ENCODE measurements around the gene CT83. TPM values are rescaled to one million over a fixed set of nuclear protein-coding genes. Genes with fewer than 3 reads are reported as not detected.

Gene CT83
- total and polyA plus RNA-seq, 2 of the 8 experiments (the other 6 are each of a cell fraction or from before 2014, with no cell fraction given): not detected

- H3K56ac ChIP-seq (replicated peaks; ENCODE audit: insufficient read length, low read depth, low read length): no peak overlapping the region
- no peak overlapping the region for H3K4me3 ChIP-seq (ENCODE audit: extremely low read depth in 1 of 4, insufficient read depth in 2 of 4, low read depth in 3 of 4, low read length in 4 of 4)
- no peaks in the 10 kb centered on the region for H3K23me2 ChIP-seq (ENCODE audit: low read depth, low read length)
- no peak overlapping the region for H3K18ac ChIP-seq (ENCODE audit: extremely low read depth, low read length)
- H3K23ac ChIP-seq (ENCODE audit: insufficient read length): no peak overlapping the region
- H4K20me1 ChIP-seq (replicated peaks in 1 of 2; ENCODE audit: control insufficient read depth in 1 of 2, insufficient read depth in 2 of 2, low read length in 2 of 2): no peaks in the 10 kb centered on the region
- no peak overlapping the region for H4K8ac ChIP-seq (ENCODE audit: extremely low read depth, insufficient read depth, low read length)
- no peak overlapping the region for H3K14ac ChIP-seq (ENCODE audit: insufficient read length)
- FAIRE-seq: no peak
- no peak overlapping the region for H2BK120ac ChIP-seq (replicated peaks; ENCODE audit: low read depth, low read length)
- no peaks in the 10 kb centered on the region for H3K79me2 ChIP-seq (ENCODE audit: control insufficient read depth in 1 of 2, insufficient read depth in 2 of 2, low read length in 2 of 2)
- DNase-seq (ENCODE audit: low read depth in 1 of 2, low spot score in 2 of 2): no peak
- no peak overlapping the region for H3K9ac ChIP-seq (replicated peaks in 1 of 4; ENCODE audit: extremely low read depth in 1 of 4, low read depth in 3 of 4, low read length in 3 of 4)
- H2BK12ac ChIP-seq (ENCODE audit: low read depth, low read length): no peak overlapping the region
- no peak for TF ChIP-seq TAF7 (optimal IDR thresholded peaks at IDR 0.05; ENCODE audit: borderline replicate concordance, low read depth, low read length)
- no peak for TF ChIP-seq SRF (IDR thresholded peaks at IDR 0.05; ENCODE audit: low read depth, low read length)
- no peak for TF ChIP-seq HDAC2 (IDR thresholded peaks at IDR 0.05; ENCODE audit: borderline replicate concordance in 1 of 2, low read depth in 2 of 2, low read length in 2 of 2)
- TF ChIP-seq KDM5A (IDR thresholded peaks at IDR 0.05; ENCODE audit: low read length): no peak
- TF ChIP-seq CBX8 (IDR thresholded peaks at IDR 0.05; ENCODE audit: borderline replicate concordance, low read depth, low read length): no peak
- no peak for TF ChIP-seq NANOG (IDR thresholded peaks at IDR 0.05; ENCODE audit: insufficient read depth, low read depth, low read length, poor library complexity, severe bottlenecking)
- no peak for TF ChIP-seq PHF8 (conservative IDR thresholded peaks at IDR 0.05; ENCODE audit: low read depth, low read length)
- no peak for TF ChIP-seq CHD2 (IDR thresholded peaks at IDR 0.05; ENCODE audit: low read length)
- no peak for TF ChIP-seq RBBP5 (IDR thresholded peaks at IDR 0.05; ENCODE audit: borderline replicate concordance, low read depth, low read length)
- TF ChIP-seq TEAD4 (IDR thresholded peaks at IDR 0.05; ENCODE audit: low read depth, low read length): no peak
- TF ChIP-seq EGR1 (IDR thresholded peaks at IDR 0.05; ENCODE audit: borderline replicate concordance, low read depth, low read length): no peak
- TF ChIP-seq TAF1 (IDR thresholded peaks at IDR 0.05; ENCODE audit: low read depth, low read length): no peak
- no peak for TF ChIP-seq POLR2A (IDR thresholded peaks at IDR 0.05; ENCODE audit: control extremely low read depth in 1 of 2, low read depth in 2 of 2, low read length in 2 of 2)
- no peak for TF ChIP-seq CHD1 (IDR thresholded peaks at IDR 0.05; ENCODE audit: low read depth, low read length)
- H3K4me1 ChIP-seq (replicated peaks in 1 of 4; ENCODE audit: control insufficient read depth in 3 of 4, insufficient read depth in 4 of 4, low read length in 3 of 4): no peaks in the 10 kb centered on the region
- no peak overlapping the region for H3K4me2 ChIP-seq (ENCODE audit: insufficient read depth in 1 of 2, low read depth in 2 of 2, low read length in 2 of 2)
- no peaks in the 10 kb centered on the region for H3K27me3 ChIP-seq (replicated peaks in 1 of 4; ENCODE audit: control insufficient read depth in 3 of 4, extremely low read depth in 1 of 4, insufficient read depth in 3 of 4, low read length in 3 of 4)
- H2BK5ac ChIP-seq (ENCODE audit: low read depth, low read length): no peak overlapping the region
- H3K27ac ChIP-seq (ENCODE audit: low read depth, low read length): no peak overlapping the region
- H2BK20ac ChIP-seq (ENCODE audit: low read length): no peak overlapping the region
- H4K5ac ChIP-seq (ENCODE audit: insufficient read length, low read depth, low read length): no peak overlapping the region
- no peak overlapping the region for H2BK15ac ChIP-seq (ENCODE audit: low read length)
- H2AFZ ChIP-seq (ENCODE audit: low read length): no peak overlapping the region
- H4K91ac ChIP-seq (replicated peaks; ENCODE audit: insufficient read length, low read length): no peak overlapping the region
- no peak overlapping the region for H2AK5ac ChIP-seq (ENCODE audit: low read depth, low read length)
- no peak overlapping the region for H3K4ac ChIP-seq (replicated peaks; ENCODE audit: insufficient read length, low read depth, low read length)
- no peaks in the 10 kb centered on the region for H3K9me3 ChIP-seq (ENCODE audit: insufficient read depth in 2 of 2, low read depth in 1 of 2, low read length in 1 of 2)
- H3K36me3 ChIP-seq (ENCODE audit: control insufficient read depth in 2 of 4, insufficient read depth in 4 of 4, low read length in 3 of 4): no peaks in the 10 kb centered on the region
- no peaks in the 10 kb centered on the region for H3K79me1 ChIP-seq (ENCODE audit: low read depth, low read length)
- POLR2A ChIA-PET (ENCODE audit: partially characterized antibody): no interaction called here
- CTCF ChIA-PET (ENCODE audit: partially characterized antibody): interaction anchor here (0.6 kb wide), 1 partner anchor 404 kb away, joined by 4 read pairs; no protein-coding TSS in a partner anchor
Observed at GRCh38 chrX:116499780-116500179, 37.0 kb upstream of the CT83 start.

Data from H1 (cell line).